H9 (cell line): ENCODE measurements around the gene WDR7. TPM values are rescaled to one million over a fixed set of nuclear protein-coding genes. Genes with fewer than 3 reads are reported as not detected.

Experiments used
- DNase-seq: peaks from one replicate; pipeline ENCODE4 v3.0.0-alpha.2; 2017
- H2AFZ ChIP-seq: one replicate; pipeline ENCODE4 v1.6.1; 2013; ENCODE audit warnings: mild to moderate bottlenecking, low read length, control low read depth, moderate library complexity
- H2AK5ac ChIP-seq: 2 replicates; pipeline ENCODE4 v1.6.1; 2013; ENCODE audit warnings: low read length, control low read depth, mixed read lengths; ENCODE audit not compliant: insufficient read length
- H2BK120ac ChIP-seq: one replicate; pipeline ENCODE4 v1.6.1; 2013; ENCODE audit warnings: low read depth, mild to moderate bottlenecking, low read length, control low read depth, inconsistent platforms; ENCODE audit not compliant: poor library complexity, severe bottlenecking
- H2BK12ac ChIP-seq: 2 replicates; pipeline ENCODE4 v1.6.1; 2013; ENCODE audit warnings: low read length, control low read depth, mixed read lengths, low read depth; ENCODE audit not compliant: insufficient read length
- H2BK15ac ChIP-seq: 2 replicates; pipeline ENCODE4 v1.6.1; 2013; ENCODE audit warnings: low read depth, low read length, control low read depth
- H2BK20ac ChIP-seq: one replicate; pipeline ENCODE4 v1.6.1; 2013; ENCODE audit warnings: low read depth, mild to moderate bottlenecking, low read length, control low read depth, inconsistent platforms; ENCODE audit not compliant: poor library complexity, severe bottlenecking
- H2BK5ac ChIP-seq: 2 replicates; pipeline ENCODE4 v1.6.1; 2013; ENCODE audit warnings: low read length, control low read depth, mixed read lengths; ENCODE audit not compliant: insufficient read length
- H3K14ac ChIP-seq: 2 replicates; pipeline ENCODE4 v1.6.1; 2013; ENCODE audit warnings: low read length, control low read depth; ENCODE audit not compliant: insufficient read depth
- H3K18ac ChIP-seq: 2 replicates; pipeline ENCODE4 v1.6.1; 2013; ENCODE audit warnings: low read depth, mild to moderate bottlenecking, mixed read lengths, low read length, control low read depth; ENCODE audit not compliant: insufficient read length
- H3K23ac ChIP-seq: 2 replicates; pipeline ENCODE4 v1.6.1; 2013; ENCODE audit warnings: low read length, control low read depth, mixed read lengths, low read depth; ENCODE audit not compliant: insufficient read length
- H3K23me2 ChIP-seq: 2 replicates; pipeline ENCODE4 v1.6.1; 2013; ENCODE audit warnings: low read depth, mild to moderate bottlenecking, mixed read lengths, low read length, control low read depth; ENCODE audit not compliant: insufficient read length, poor library complexity, severe bottlenecking
- H3K27ac ChIP-seq: 2 replicates; pipeline ENCODE4 v1.5.1; 2013; ENCODE audit warnings: low read length, control low read depth, mixed read lengths, low read depth; ENCODE audit not compliant: insufficient read length
- H3K27me3 ChIP-seq: 2 replicates; pipeline ENCODE4 v1.6.1; 2013; ENCODE audit warnings: low read length, control low read depth, inconsistent platforms; ENCODE audit not compliant: insufficient read depth
- H3K4ac ChIP-seq: 2 replicates; pipeline ENCODE4 v1.6.1; 2013; ENCODE audit warnings: low read depth, mild to moderate bottlenecking, control low read depth, inconsistent platforms, low read length, moderate library complexity
- H3K4me1 ChIP-seq: 2 replicates; pipeline ENCODE4 v1.6.1; 2013; ENCODE audit warnings: low read length, control low read depth, inconsistent platforms; ENCODE audit not compliant: insufficient read depth
- H3K4me2 ChIP-seq: 2 replicates; pipeline ENCODE4 v1.6.1; 2013; ENCODE audit warnings: low read length, control low read depth, mixed read lengths; ENCODE audit not compliant: insufficient read length, insufficient read depth
- H3K56ac ChIP-seq: 2 replicates; pipeline ENCODE4 v1.6.1; 2013; ENCODE audit warnings: low read depth, mild to moderate bottlenecking, mixed read lengths, low read length, control low read depth; ENCODE audit not compliant: insufficient read length
- H3K79me1 ChIP-seq: 2 replicates; pipeline ENCODE4 v1.6.1; 2013; ENCODE audit warnings: low read depth, mild to moderate bottlenecking, moderate library complexity, low read length, control low read depth, inconsistent platforms; ENCODE audit not compliant: insufficient read depth, poor library complexity, severe bottlenecking
- H3K79me2 ChIP-seq: 2 replicates; pipeline ENCODE4 v1.6.1; 2013; ENCODE audit warnings: low read length, control low read depth, inconsistent platforms; ENCODE audit not compliant: insufficient read depth
- H3K9ac ChIP-seq: 2 replicates; pipeline ENCODE4 v1.6.1; 2013; ENCODE audit warnings: low read length, control low read depth, mixed read lengths; ENCODE audit not compliant: insufficient read length; ENCODE audit errors: extremely low read depth
- H3K9me3 ChIP-seq: one replicate; pipeline ENCODE4 v1.6.1; 2013; ENCODE audit warnings: low read depth, low read length, inconsistent platforms; ENCODE audit not compliant: control insufficient read depth
- H3T11ph ChIP-seq: one replicate; pipeline ENCODE4 v1.6.1; 2013; ENCODE audit warnings: mild to moderate bottlenecking, low read length, control low read depth, inconsistent platforms
- H4K20me1 ChIP-seq: one replicate; pipeline ENCODE4 v1.6.1; 2013; ENCODE audit not compliant: control insufficient read depth, insufficient read length, insufficient read depth
- H4K5ac ChIP-seq: 2 replicates; pipeline ENCODE4 v1.6.1; 2013; ENCODE audit warnings: low read depth, mild to moderate bottlenecking, mixed read lengths, low read length, control low read depth; ENCODE audit not compliant: insufficient read length
- H4K8ac ChIP-seq: replicated peaks from 2 replicates; pipeline ENCODE4 v1.6.1; 2013; ENCODE audit warnings: low read length, control low read depth, mixed read lengths, low read depth; ENCODE audit not compliant: insufficient read length
- H4K91ac ChIP-seq: 2 replicates; pipeline ENCODE4 v1.6.1; 2013; ENCODE audit warnings: low read depth, mild to moderate bottlenecking, moderate library complexity, mixed read lengths, low read length, control low read depth; ENCODE audit not compliant: insufficient read length
- H3K27ac Mint-ChIP-seq, 3 experiments: 2 replicates in 2 of 3; 3 replicates in 1 of 3; pipeline ENCODE4 v1.8.0; 2020 to 2021; ENCODE audit warnings: mixed read lengths in 3 of 3, mild to moderate bottlenecking in 1 of 3, moderate library complexity in 1 of 3
- H3K27me3 Mint-ChIP-seq: 2 replicates; pipeline ENCODE4 v1.8.0; 2021; ENCODE audit warnings: low read depth, mild to moderate bottlenecking, moderate library complexity, mixed read lengths
- H3K36me3 Mint-ChIP-seq, 3 experiments: 2 replicates in 2 of 3; 3 replicates in 1 of 3; pipeline ENCODE4 v1.8.0; 2020 to 2021; ENCODE audit warnings: low read depth in 3 of 3, mixed read lengths in 3 of 3; ENCODE audit not compliant: insufficient read depth in 1 of 3
- H3K4me1 Mint-ChIP-seq, 2 experiments: 2 replicates each; pipeline ENCODE4 v1.8.0; 2020; ENCODE audit warnings: mixed read lengths in 2 of 2
- H3K4me3 Mint-ChIP-seq, 2 experiments: 2 replicates in 1 of 2; 3 replicates in 1 of 2; pipeline ENCODE4 v1.8.0; 2020 to 2021; ENCODE audit warnings: mild to moderate bottlenecking in 2 of 2, mixed read lengths in 2 of 2, moderate library complexity in 1 of 2
- H3K9me3 Mint-ChIP-seq, 2 experiments: 2 replicates in 1 of 2; 3 replicates in 1 of 2; pipeline ENCODE4 v1.8.0; 2020; ENCODE audit warnings: mild to moderate bottlenecking in 2 of 2, mixed read lengths in 2 of 2, moderate library complexity in 1 of 2
- CTCF ChIP-seq: fragments of 200-600 bp; sonication (generic); conservative IDR thresholded peaks from 3 replicates; pipeline ENCODE4 v1.8.0; 2021; ENCODE audit warnings: antibody characterized with exemption, mild to moderate bottlenecking
- WGBS: extraction: QIAGEN DNeasy Blood & Tissue Kit; methylation state at CpG from one replicate; pipeline ENCODE4 v1.1.7; 2013; ENCODE audit warnings: missing lambda C conversion rate, low lambda C conversion rate, mixed read lengths; ENCODE audit not compliant: insufficient read length; ENCODE audit errors: extremely low coverage; 5-methylcytosine and 5-hydroxymethylcytosine counted together
- total RNA-seq: library from RNA; stranded (reverse); gene quantifications from 2 replicates; pipeline ENCODE4 v1.2.1, GENCODE V29; 2021

The WDR7 gene
- total RNA-seq, 1 experiment from 2014 or later = 14.8 TPM

GRCh38 chr18:57051021-57051656 is 400.0 kb downstream of the WDR7 start:
- H3K18ac ChIP-seq = no peak overlapping the region
- H3K23ac ChIP-seq = no peak overlapping the region
- H3K79me2 ChIP-seq = no peaks in the 10 kb centered on the region
- no peak overlapping the region for H2AK5ac ChIP-seq
- H3K9me3 Mint-ChIP-seq = peaks cover 10 to 25% of the 10 kb centered on the region in 2 experiments
- no peaks in the 10 kb centered on the region for H3K79me1 ChIP-seq
- peaks cover 2% of the 10 kb centered on the region for H3K27me3 Mint-ChIP-seq
- no peak overlapping the region for H3K4me3 Mint-ChIP-seq
- H2BK15ac ChIP-seq = no peak overlapping the region
- no peak overlapping the region for H3K4ac ChIP-seq
- H4K5ac ChIP-seq = no peak overlapping the region
- H3K27me3 ChIP-seq = no peaks in the 10 kb centered on the region
- H3K27ac ChIP-seq = no peak overlapping the region
- no peaks in the 10 kb centered on the region for H3K23me2 ChIP-seq
- H2AFZ ChIP-seq = no peak overlapping the region
- H4K20me1 ChIP-seq = no peaks in the 10 kb centered on the region
- peaks cover 7 to 8% of the 10 kb centered on the region in 2 experiments for H3K4me1 Mint-ChIP-seq
- H3K9ac ChIP-seq = no peak overlapping the region
- no peak overlapping the region for H4K8ac ChIP-seq
- no peak overlapping the region for H2BK5ac ChIP-seq
- TF ChIP-seq CTCF = no peak
- H3K27ac Mint-ChIP-seq = no peak overlapping the region
- no peaks in the 10 kb centered on the region for H3K4me1 ChIP-seq
- peaks cover 4 to 20% (median 15%) of the 10 kb centered on the region in 3 experiments; a peak in 6 of 7 replicates for H3K36me3 Mint-ChIP-seq
- H3K14ac ChIP-seq = no peak overlapping the region
- no peak for DNase-seq
- H2BK12ac ChIP-seq = no peak overlapping the region
- no peak overlapping the region for H2BK120ac ChIP-seq
- no peak overlapping the region for H2BK20ac ChIP-seq
- no peaks in the 10 kb centered on the region for H3K9me3 ChIP-seq
- no peak overlapping the region for H3K56ac ChIP-seq
- no peak overlapping the region for H4K91ac ChIP-seq
- WGBS = no CpG with 5 or more reads among the region's 3 CpGs
- no peak overlapping the region for H3T11ph ChIP-seq
- H3K4me2 ChIP-seq = no peak overlapping the region
